GM12865 (cell line): ENCODE measurements around the gene TACSTD2.
"Not testable (repeated sequence)": the region's sequence is repeated elsewhere in the genome, so short reads cannot be mapped to it uniquely, and the experiment has no call there.

Experiments
- DNase-seq: peaks from one replicate; pipeline ENCODE4 v3.0.0; 2010; ENCODE audit warnings: low read depth
- H3K4me3 ChIP-seq: 2 replicates; pipeline ENCODE4 v1.5.1; 2011; ENCODE audit warnings: mild to moderate bottlenecking, low read depth, low read length, control low read depth
- TF ChIP-seq, protein P1 (sequence below): IDR thresholded peaks from 2 replicates; pipeline ENCODE4 v1.5.1; 2011; ENCODE audit warnings: low read length, control low read depth, low read depth, inconsistent platforms; ENCODE audit not compliant: insufficient read depth; ENCODE audit errors: missing control alignments

TACSTD2 gene

DNA sequence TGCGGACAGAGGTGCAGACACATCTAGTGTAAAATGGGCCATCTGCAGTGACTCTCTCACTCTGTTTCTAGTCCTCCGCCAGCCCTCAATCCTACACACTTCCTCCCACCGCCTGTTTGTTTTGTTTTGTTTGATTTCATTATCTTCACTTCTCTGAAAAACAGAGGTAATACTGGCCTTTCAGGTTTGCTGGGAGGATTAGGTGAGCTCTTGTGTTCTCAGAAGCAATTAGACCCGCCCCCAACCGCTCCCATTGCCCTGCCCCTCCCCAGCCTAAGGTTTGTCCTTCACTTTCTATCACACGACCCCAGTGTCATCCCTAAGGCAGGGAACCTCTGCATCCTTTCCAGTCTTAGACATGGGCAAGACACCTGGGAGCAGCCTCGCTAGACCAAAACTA lies 43.2 kb upstream of the TACSTD2 start:
- TF ChIP-seq, protein P1, sequence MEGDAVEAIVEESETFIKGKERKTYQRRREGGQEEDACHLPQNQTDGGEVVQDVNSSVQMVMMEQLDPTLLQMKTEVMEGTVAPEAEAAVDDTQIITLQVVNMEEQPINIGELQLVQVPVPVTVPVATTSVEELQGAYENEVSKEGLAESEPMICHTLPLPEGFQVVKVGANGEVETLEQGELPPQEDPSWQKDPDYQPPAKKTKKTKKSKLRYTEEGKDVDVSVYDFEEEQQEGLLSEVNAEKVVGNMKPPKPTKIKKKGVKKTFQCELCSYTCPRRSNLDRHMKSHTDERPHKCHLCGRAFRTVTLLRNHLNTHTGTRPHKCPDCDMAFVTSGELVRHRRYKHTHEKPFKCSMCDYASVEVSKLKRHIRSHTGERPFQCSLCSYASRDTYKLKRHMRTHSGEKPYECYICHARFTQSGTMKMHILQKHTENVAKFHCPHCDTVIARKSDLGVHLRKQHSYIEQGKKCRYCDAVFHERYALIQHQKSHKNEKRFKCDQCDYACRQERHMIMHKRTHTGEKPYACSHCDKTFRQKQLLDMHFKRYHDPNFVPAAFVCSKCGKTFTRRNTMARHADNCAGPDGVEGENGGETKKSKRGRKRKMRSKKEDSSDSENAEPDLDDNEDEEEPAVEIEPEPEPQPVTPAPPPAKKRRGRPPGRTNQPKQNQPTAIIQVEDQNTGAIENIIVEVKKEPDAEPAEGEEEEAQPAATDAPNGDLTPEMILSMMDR: no peak
- DNase-seq: no peak
- no peak overlapping the region for H3K4me3 ChIP-seq

DNA sequence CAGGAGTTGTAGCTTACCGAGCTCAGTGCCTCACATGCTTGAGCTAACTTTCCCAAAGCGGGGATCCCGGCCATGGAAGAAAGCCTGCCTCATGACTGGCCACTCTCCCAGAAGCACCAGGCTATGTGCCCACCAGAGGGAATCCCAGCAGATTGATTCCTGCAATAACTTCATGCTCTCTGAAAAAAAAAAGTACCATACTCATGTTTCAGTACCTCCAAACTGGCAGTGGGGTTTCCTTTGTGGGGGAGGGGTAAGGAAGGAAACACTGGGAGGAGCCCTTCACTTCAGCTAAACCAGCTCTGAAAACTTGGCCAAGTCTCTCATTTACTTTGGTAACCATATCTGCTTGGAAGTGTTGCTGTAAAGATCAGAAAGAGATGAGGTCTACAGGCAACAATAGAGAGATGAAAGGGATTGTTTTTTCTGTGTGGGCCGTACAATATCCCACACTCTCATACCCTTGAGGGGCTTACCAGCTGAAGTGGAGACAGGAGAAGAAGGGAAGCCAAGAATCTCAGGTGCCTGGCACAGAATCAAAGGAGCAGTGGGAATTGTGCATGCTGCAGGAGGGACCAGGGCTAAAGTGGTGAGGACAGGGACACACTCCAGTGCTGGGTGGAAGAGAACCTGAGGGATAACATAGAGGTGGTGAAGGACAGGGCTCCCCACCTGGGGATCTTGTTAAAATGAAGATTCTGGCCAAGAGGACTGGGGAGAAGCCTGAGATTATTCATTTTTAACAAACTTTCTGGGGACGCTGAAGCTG lies 42.4 kb upstream of the TACSTD2 start:
- TF ChIP-seq, protein P1: no peak
- H3K4me3 ChIP-seq: no peak overlapping the region
- DNase-seq: no peak

DNA sequence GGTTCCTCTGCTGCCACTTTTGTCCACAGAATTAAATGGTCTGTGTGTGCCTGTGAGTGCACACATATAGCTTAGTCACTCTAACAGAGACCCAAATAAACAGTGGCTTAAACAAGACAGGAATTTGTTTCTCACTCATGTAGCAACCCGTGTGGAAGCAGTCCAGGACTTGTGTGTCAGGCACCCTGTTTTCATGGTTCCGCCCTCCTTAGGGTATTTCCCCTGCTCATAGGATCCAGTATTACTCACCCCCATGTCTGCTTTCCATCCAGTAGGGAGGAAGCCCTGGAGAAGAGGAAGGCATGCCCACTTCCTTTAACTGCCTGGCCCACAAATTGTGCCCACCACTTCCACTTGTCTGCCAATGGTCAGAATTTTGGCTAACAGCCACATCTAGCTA lies 41.3 kb upstream of the TACSTD2 start:
- TF ChIP-seq, protein P1: no peak
- no peak overlapping the region for H3K4me3 ChIP-seq
- peak; percentile 21 for DNase-seq

DNA sequence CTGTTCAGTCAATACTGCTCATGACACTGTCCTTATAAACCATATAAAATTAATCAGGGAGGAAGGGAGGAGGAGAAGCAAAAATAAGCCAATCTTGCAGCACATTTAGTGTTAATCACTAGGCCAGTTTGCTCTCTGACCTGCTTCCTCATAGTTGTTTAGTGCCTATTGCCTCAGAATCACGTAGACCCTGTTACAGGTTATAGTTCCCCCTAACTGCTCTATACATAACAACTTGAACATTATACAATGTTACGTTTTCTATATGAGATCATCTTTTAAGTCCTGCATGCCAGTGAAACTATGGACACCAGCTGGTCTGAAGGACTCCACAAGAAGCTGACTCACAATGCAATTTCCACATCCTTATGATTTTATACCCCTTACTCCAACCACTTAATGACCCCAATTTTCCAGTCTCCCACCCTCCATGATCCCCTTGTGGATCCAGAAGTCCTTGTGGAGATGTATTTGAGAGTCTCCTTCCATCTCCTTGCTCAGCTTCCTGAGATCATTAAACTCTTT lies 34.9 kb upstream of the TACSTD2 start:
- TF ChIP-seq, protein P1: no peak
- DNase-seq: no peak
- no peak overlapping the region for H3K4me3 ChIP-seq

DNA sequence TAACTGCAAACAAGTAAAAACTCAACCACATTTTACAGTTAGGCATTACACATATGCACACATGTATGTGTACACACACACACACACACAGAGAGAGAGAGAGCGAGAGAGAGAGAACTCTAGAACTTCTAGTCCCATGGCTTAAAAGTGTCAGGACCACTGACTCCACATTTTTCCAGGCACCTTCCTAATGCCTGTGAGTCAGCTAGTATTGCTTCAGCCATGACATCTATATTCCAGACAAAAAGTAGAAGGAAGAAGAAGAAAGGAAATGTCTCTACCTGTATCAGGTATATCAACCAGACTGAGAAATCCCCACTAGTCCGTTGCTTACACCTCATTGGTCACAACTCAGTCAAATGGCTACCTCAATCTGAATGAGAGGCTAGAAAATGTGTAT lies 31.9 kb upstream of the TACSTD2 start:
- no peak overlapping the region for H3K4me3 ChIP-seq
- no peak for DNase-seq
- TF ChIP-seq, protein P1: no peak

DNA sequence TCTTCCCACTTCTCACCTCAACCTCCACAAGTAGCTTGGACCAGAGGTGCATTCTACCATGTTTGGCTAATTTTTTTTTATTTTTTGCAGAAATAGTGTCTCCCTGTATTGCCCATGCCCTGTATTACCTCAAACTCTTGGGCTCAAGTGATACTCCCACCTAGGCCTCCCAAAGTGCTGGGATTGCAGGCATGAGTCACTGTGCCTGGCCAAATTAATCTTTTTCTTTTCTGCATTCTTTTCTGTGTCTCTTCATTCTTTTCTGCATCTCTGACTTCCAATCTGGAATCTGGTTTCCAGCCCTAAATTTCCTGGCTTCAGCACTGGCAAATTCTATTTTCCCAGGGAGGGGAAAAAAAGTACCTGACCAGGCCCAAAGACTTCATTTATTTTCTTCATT lies 31.2 kb upstream of the TACSTD2 start:
- TF ChIP-seq, protein P1: no peak
- no peak overlapping the region for H3K4me3 ChIP-seq
- DNase-seq: no peak

DNA sequence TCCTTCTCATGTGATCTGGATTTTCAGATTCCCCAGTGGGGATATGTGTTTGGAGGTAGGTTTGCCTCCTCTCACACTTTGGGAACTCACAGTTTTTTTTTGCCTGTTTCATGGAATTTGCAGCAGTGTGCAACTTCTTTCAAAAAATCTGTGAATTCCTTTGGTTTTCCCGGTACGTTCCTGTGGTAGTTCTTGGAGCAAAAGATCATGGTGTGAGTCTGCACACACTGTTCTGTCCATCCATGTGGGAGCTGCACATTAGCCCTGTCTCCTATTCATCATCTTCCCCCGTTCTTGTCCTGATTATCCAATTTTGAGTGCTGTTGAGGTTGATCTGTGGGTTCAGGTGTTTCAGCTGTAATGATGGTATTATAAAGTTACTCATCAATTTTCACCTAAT lies 30.3 kb upstream of the TACSTD2 start:
- no peak overlapping the region for H3K4me3 ChIP-seq
- DNase-seq: no peak
- TF ChIP-seq, protein P1: no peak

DNA sequence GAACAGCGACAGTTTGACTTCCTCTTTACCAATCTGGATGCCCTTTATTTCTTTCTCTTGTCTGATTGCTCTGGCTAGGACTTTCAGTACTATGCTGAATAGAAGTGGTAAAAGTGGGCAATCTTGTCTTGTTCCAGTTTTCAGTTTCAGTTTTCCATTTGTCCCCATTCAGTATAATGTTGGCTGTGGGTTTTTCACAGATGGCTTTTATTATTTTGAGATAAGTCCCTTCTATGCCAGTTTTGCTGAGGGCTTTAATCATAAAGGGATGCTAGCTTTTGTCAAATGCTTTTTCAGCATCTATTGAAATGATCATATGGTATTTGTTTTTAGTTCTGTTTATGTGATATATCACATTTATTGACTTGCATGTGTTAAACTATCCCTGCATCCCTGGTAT lies 24.9 kb upstream of the TACSTD2 start:
- not testable (repeated sequence) for H3K4me3 ChIP-seq

More for the DNA sequence above, 24.9 kb upstream of the TACSTD2 start:
- not testable (repeated sequence) for DNase-seq
